ENCODE data around the gene TIMD4.

DNA sequence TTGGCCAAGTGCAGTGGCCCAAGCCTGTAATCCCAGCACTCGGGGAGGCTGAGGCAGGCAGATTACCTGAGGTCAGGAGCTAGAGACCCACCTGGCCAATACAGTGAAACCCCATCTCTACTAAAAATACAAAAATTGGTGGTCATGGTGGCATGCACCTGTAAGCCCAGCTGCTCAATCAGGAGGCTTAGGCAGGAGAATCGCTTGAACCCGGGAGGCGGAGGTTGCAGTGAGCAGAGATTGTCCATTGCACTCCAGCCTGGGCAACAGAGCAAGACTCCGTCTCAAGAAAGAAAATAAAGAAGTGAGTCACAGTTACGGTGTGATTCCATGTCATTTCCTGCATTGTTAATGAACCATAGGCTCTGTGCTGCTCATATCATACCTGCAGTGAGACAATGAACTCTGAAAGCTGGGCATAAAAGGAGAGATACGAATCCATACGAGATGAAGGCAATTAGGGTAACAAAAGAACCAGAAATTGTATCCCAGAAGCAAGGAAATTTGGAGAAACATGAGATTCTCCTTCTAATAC, 44.6 kb downstream of the TIMD4 start:
- TF ChIP-seq CTCF (conservative IDR thresholded peaks at IDR 0.05; ENCODE audit: low read depth in 2 of 2): no peak
- no peak for TF ChIP-seq REST (IDR thresholded peaks at IDR 0.05; ENCODE audit: unreplicated experiment)
- no peak for TF ChIP-seq NANOG (IDR thresholded peaks at IDR 0.05; ENCODE audit: borderline replicate concordance)
- TF ChIP-seq CREB1 (CRISPR knock-in tag; IDR thresholded peaks at IDR 0.05; ENCODE audit: low read depth): no peak
- no peak for TF ChIP-seq EZH2 (IDR thresholded peaks at IDR 0.05; ENCODE audit: low read depth, unreplicated experiment)
- no peak for TF ChIP-seq POLR2AphosphoS5 (IDR thresholded peaks at IDR 0.05; ENCODE audit: low read depth)
- TF ChIP-seq EZH2phosphoT487 (IDR thresholded peaks at IDR 0.05; ENCODE audit: unreplicated experiment): no peak
- TF ChIP-seq ZNF114 (CRISPR knock-in tag; IDR thresholded peaks at IDR 0.05): no peak
- no peak for TF ChIP-seq JUNB (IDR thresholded peaks at IDR 0.05; ENCODE audit: unreplicated experiment)
- TF ChIP-seq STAT1 (IDR thresholded peaks at IDR 0.05; ENCODE audit: unreplicated experiment): no peak
- no peak for TF ChIP-seq ETS1 (IDR thresholded peaks at IDR 0.05)
- no peak for TF ChIP-seq ZNF331 (CRISPR knock-in tag; IDR thresholded peaks at IDR 0.05; ENCODE audit: low read depth)
